ENCODE measurements around the gene AGBL1. TPM values are rescaled to one million over a fixed set of nuclear protein-coding genes. Genes with fewer than 3 reads are reported as not detected.

AGBL1 gene
- total RNA-seq, 1 experiment from 2014 or later: not detected

GRCh38 chr15:86362555-86362954, 282.9 kb downstream of the AGBL1 start:
- intact Hi-C loops (cut with micrococcal nuclease; ENCODE audit: unreplicated experiment): no loop called here
- ChIA-PET CTCF (no interaction called here), POLR2A (ENCODE audit: low non-redundant PET) (no interaction called here)
- TF ChIP-seq, protein P1, sequence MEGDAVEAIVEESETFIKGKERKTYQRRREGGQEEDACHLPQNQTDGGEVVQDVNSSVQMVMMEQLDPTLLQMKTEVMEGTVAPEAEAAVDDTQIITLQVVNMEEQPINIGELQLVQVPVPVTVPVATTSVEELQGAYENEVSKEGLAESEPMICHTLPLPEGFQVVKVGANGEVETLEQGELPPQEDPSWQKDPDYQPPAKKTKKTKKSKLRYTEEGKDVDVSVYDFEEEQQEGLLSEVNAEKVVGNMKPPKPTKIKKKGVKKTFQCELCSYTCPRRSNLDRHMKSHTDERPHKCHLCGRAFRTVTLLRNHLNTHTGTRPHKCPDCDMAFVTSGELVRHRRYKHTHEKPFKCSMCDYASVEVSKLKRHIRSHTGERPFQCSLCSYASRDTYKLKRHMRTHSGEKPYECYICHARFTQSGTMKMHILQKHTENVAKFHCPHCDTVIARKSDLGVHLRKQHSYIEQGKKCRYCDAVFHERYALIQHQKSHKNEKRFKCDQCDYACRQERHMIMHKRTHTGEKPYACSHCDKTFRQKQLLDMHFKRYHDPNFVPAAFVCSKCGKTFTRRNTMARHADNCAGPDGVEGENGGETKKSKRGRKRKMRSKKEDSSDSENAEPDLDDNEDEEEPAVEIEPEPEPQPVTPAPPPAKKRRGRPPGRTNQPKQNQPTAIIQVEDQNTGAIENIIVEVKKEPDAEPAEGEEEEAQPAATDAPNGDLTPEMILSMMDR (conservative IDR thresholded peaks at IDR 0.05; ENCODE audit: low read depth, low read length): no peak
- no peak for TF ChIP-seq EZH2 (IDR thresholded peaks at IDR 0.05; ENCODE audit: borderline replicate concordance, low read depth, low read length, poor library complexity, severe bottlenecking)
- H3K27ac ChIP-seq (ENCODE audit: low read depth, low read length, poor library complexity, severe bottlenecking): no peak overlapping the region
- no peak overlapping the region for H3K4me3 ChIP-seq (ENCODE audit: low read depth, low read length, poor library complexity, severe bottlenecking)
- H3K36me3 ChIP-seq (ENCODE audit: insufficient read depth, low read length, poor library complexity, severe bottlenecking): no peaks in the 10 kb centered on the region
- no peak for DNase-seq (ENCODE audit: low spot score)
- no peaks in the 10 kb centered on the region for H3K27me3 ChIP-seq (replicated peaks; ENCODE audit: insufficient read depth, low read depth, low read length, poor library complexity)
- no TSS peak for BruUV-seq (replicated peaks)
- H3K4me1 ChIP-seq (ENCODE audit: insufficient read depth, low read length, poor library complexity, severe bottlenecking): no peaks in the 10 kb centered on the region
- H3K9me3 ChIP-seq (ENCODE audit: low read depth, low read length, poor library complexity, severe bottlenecking): peaks cover 15% of the 10 kb centered on the region

- DNase-seq (ENCODE audit: low spot score): no peak
- Histone ChIP-seq H3K9me3 (ENCODE audit: low read depth, low read length, poor library complexity, severe bottlenecking) (peaks cover under 1% of the 10 kb centered on the region), H3K27ac (ENCODE audit: low read depth, low read length, poor library complexity, severe bottlenecking) (no peak overlapping the region), H3K27me3 (replicated peaks; ENCODE audit: insufficient read depth, low read depth, low read length, poor library complexity) (no peaks in the 10 kb centered on the region), H3K4me1 (ENCODE audit: insufficient read depth, low read length, poor library complexity, severe bottlenecking) (no peaks in the 10 kb centered on the region), H3K4me3 (ENCODE audit: low read depth, low read length, poor library complexity, severe bottlenecking) (no peak overlapping the region), H3K36me3 (ENCODE audit: insufficient read depth, low read length, poor library complexity, severe bottlenecking) (no peaks in the 10 kb centered on the region)
- no peak for TF ChIP-seq EZH2 (IDR thresholded peaks at IDR 0.05; ENCODE audit: borderline replicate concordance, low read depth, low read length, poor library complexity, severe bottlenecking)
- TF ChIP-seq, protein P1 (conservative IDR thresholded peaks at IDR 0.05; ENCODE audit: low read depth, low read length): no peak
- intact Hi-C loops (cut with micrococcal nuclease; ENCODE audit: unreplicated experiment): loop anchor here (10.0 kb wide), 1 partner anchor 62 kb away; no protein-coding TSS in a partner anchor
- ChIA-PET CTCF (no interaction called here), POLR2A (ENCODE audit: low non-redundant PET) (no interaction called here)
- no TSS peak for BruUV-seq (replicated peaks)
Measured at GRCh38 chr15:86373147-86373546, 293.5 kb downstream of the AGBL1 start.

DNA sequence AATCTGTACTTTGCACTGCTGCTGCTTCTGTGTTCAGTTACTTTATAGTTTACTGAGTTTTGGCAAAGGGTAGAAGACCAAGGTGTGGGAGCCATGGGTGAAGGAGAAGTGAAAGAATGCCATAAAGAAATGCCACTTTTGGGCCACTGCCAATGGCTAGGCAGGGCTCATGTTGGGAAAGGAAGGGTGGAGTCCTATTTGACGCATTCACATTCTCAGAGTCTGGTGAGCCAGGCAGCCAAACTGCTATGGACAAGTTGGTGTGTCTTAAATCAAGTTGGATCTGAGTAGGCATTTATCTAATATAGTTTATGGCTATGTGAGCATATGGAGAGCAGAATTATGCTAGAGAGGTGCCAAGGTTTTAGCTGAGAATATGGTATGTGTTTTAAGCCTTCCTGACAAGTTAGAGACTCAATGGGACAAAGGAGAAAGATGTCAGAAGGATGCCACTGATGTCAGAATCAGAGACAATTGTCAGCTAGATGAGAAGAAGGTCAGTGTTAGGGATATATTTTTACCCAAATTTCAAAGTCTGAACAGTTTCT, 296.1 kb downstream of the AGBL1 start:
- no peaks in the 10 kb centered on the region for H3K27me3 ChIP-seq (replicated peaks; ENCODE audit: insufficient read depth, low read depth, low read length, poor library complexity)
- no peak overlapping the region for H3K4me3 ChIP-seq (ENCODE audit: low read depth, low read length, poor library complexity, severe bottlenecking)
- H3K4me1 ChIP-seq (ENCODE audit: insufficient read depth, low read length, poor library complexity, severe bottlenecking): no peaks in the 10 kb centered on the region
- H3K27ac ChIP-seq (ENCODE audit: low read depth, low read length, poor library complexity, severe bottlenecking): no peak overlapping the region
- H3K36me3 ChIP-seq (ENCODE audit: insufficient read depth, low read length, poor library complexity, severe bottlenecking): no peaks in the 10 kb centered on the region
- BruUV-seq (replicated peaks): no TSS peak
- ChIA-PET CTCF (no interaction called here), POLR2A (ENCODE audit: low non-redundant PET) (no interaction called here)
- TF ChIP-seq, protein P1 (conservative IDR thresholded peaks at IDR 0.05; ENCODE audit: low read depth, low read length): no peak
- no peak for TF ChIP-seq EZH2 (IDR thresholded peaks at IDR 0.05; ENCODE audit: borderline replicate concordance, low read depth, low read length, poor library complexity, severe bottlenecking)
- intact Hi-C loops (cut with micrococcal nuclease; ENCODE audit: unreplicated experiment): loop anchor here (10.0 kb wide), 1 partner anchor 59 kb away; no protein-coding TSS in a partner anchor
- DNase-seq (ENCODE audit: low spot score): no peak
- H3K9me3 ChIP-seq (ENCODE audit: low read depth, low read length, poor library complexity, severe bottlenecking): no peaks in the 10 kb centered on the region
